Subcutaneous abdominal adipose tissue (tissue), 5 donors: ENCODE data around the gene GCGR.
A peak's percentile ranks its signal among the peaks of the same experiment; 100 is the strongest.
"Not testable (repeated sequence)": the region's sequence is repeated elsewhere in the genome, so short reads cannot be mapped to it uniquely, and the experiment has no call there.

Experiments
- H3K27ac ChIP-seq: one replicate; pipeline ENCODE4 v1.7.0; 2013; ENCODE audit warnings: low read depth, mild to moderate bottlenecking, inconsistent platforms, low read length, moderate library complexity
- H3K27me3 ChIP-seq, 5 donors: one replicate each; pipeline ENCODE4 v1.7.0; 2013; ENCODE audit warnings: low read length in 5 of 5, inconsistent platforms in 1 of 5; ENCODE audit not compliant: control insufficient read depth in 5 of 5, insufficient read depth in 4 of 5
- H3K36me3 ChIP-seq, 5 donors: one replicate each; pipeline ENCODE4 v1.7.0; 2013; ENCODE audit warnings: low read length in 5 of 5; ENCODE audit not compliant: control insufficient read depth in 5 of 5, insufficient read depth in 5 of 5
- H3K4me1 ChIP-seq, 5 donors: one replicate each; pipeline ENCODE4 v1.7.0; 2013; ENCODE audit warnings: low read length in 5 of 5, mild to moderate bottlenecking in 3 of 5, moderate library complexity in 1 of 5; ENCODE audit not compliant: control insufficient read depth in 5 of 5, insufficient read depth in 5 of 5
- H3K4me3 ChIP-seq, 5 donors: one replicate each; pipeline ENCODE4 v1.7.0; 2013; ENCODE audit warnings: low read length in 5 of 5, low read depth in 1 of 5
- H3K9ac ChIP-seq, 5 donors: one replicate each; pipeline ENCODE4 v1.7.0; 2013; ENCODE audit warnings: low read length in 5 of 5, mild to moderate bottlenecking in 4 of 5, moderate library complexity in 3 of 5
- H3K9me3 ChIP-seq, 5 donors: one replicate each; pipeline ENCODE4 v1.7.0; 2013; ENCODE audit warnings: low read length in 5 of 5; ENCODE audit not compliant: control insufficient read depth in 5 of 5
- donor health status: healthy.
- donor health status: healthy.
- donor health status: healthy.
- donor health status: healthy.
- donor health status: healthy.

The GCGR gene

GRCh38 chr17:81831957-81832607, 28.1 kb downstream of the GCGR start:
- Histone ChIP-seq H3K9ac (peak overlapping the region; percentile 26 to 93 (median 86)), H3K27me3 (no peaks in the 10 kb centered on the region), H3K9me3 (no peaks in the 10 kb centered on the region), H3K27ac (peak overlapping the region; percentile 70), H3K36me3 (peaks cover 0 to 5% (median 0%) of the 10 kb centered on the region in 5 donors), H3K4me1 (peaks cover 7 to 37% (median 31%) of the 10 kb centered on the region in 5 donors), H3K4me3 (peak overlapping the region; percentile 72 to 81 (median 77))

DNA sequence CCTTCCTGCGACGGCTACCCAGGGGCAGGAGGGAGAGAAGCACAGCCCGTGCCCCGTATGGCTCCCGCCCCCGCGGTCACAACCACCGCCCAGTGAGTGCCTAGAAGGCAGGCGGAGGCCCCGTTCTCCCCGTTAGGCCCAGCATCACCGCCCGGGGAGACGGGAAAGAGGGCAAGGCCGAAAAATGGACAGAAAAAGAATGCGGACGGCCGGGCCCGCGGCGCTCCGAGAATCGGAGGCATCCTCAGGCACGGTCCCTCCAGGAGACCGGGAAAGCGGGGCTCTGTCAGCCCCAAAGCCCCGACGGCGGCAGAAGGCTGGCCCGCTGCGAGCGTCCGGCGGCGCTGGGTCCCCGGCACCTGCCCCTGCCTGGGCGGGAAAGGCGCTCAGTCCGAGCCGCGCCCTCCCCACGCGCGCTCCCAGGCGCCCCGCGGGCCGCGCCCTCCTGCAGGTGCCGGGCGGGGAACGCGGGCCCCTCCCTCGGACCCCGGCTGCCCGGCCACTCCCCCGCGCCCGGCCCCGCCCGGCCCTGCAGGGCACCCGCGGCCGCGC, 28.7 kb downstream of the GCGR start:
- Histone ChIP-seq H3K27me3 (no peaks in the 10 kb centered on the region), H3K4me3 (peak overlapping the region; percentile 72 to 81 (median 77)), H3K9ac (peak overlapping the region in 4 of 5 donors; percentile 62 to 93 (median 88)), H3K36me3 (peaks cover 0 to 5% (median 0%) of the 10 kb centered on the region in 5 donors), H3K4me1 (peaks cover 7 to 37% (median 31%) of the 10 kb centered on the region in 5 donors), H3K9me3 (no peaks in the 10 kb centered on the region), H3K27ac (peak overlapping the region; percentile 70)

DNA sequence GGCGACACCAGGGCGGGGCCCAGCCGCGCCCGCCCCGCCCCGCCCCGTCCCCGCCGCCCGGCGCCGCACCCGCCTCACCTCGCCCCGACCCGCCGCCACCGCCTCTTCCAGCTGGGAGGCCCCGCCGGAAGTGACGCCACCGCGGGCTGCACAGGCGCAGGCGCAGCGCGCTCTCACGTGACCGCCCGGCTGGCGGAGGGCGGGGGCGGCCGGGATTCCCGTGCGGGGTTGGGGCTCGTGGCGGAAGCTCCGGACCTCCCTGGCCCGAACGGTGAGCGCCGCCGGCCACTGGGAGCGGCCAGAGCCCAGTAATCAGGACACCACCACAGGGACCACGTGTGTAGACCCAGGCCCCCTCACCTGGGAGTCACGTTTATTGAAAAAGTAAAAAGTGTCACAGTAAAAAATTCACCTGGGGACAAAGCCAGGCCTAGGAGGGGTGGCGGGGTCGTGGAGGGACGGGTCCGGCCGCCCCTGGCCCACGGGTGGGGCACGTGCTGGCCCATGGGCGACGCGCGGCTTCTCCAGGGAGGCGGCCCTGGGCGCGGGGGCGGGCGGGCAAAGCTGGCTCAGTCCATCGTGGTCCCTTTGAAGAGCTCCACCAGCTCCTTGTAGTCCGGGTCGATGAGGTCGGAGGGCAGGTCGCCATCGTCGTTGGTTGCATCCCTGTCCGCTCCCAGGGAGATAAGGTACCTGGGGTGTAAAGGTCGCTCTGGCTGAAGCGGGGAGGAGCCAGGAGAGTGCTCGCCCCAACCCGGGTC, 29.4 kb downstream of the GCGR start, which contains the start of gene MCRIP1:
TSS of gene MCRIP1 (minus strand) at position 132 of the 761 bp plus-strand sequence. CDS start 8,785 bp downstream, outside the sequence.
- no peaks in the 10 kb centered on the region for H3K27me3 ChIP-seq
- peaks cover 0 to 5% (median 0%) of the 10 kb centered on the region in 5 donors for H3K36me3 ChIP-seq
- peak within 1 kb of the TSS; percentile 26 to 93 (median 86) for H3K9ac ChIP-seq
- peak within 1 kb of the TSS; percentile 70 for H3K27ac ChIP-seq
- H3K4me1 ChIP-seq = peaks cover 7 to 34% (median 28%) of the 10 kb centered on the region in 5 donors
- peak within 1 kb of the TSS; percentile 72 to 81 (median 77) for H3K4me3 ChIP-seq
- H3K9me3 ChIP-seq = no peaks in the 10 kb centered on the region

GRCh38 chr17:81833921-81834830, 30.2 kb downstream of the GCGR start:
- no peaks in the 10 kb centered on the region for H3K9me3 ChIP-seq
- peaks cover 7 to 28% (median 25%) of the 10 kb centered on the region in 5 donors for H3K4me1 ChIP-seq
- H3K27ac ChIP-seq = peak overlapping the region; percentile 65
- H3K9ac ChIP-seq = peak overlapping the region in 4 of 5 donors; percentile 64 to 83 (median 76)
- H3K4me3 ChIP-seq = peak overlapping the region; percentile 26 to 70 (median 61)
- H3K27me3 ChIP-seq = no peaks in the 10 kb centered on the region
- peaks cover 0 to 5% (median 0%) of the 10 kb centered on the region in 5 donors for H3K36me3 ChIP-seq

DNA sequence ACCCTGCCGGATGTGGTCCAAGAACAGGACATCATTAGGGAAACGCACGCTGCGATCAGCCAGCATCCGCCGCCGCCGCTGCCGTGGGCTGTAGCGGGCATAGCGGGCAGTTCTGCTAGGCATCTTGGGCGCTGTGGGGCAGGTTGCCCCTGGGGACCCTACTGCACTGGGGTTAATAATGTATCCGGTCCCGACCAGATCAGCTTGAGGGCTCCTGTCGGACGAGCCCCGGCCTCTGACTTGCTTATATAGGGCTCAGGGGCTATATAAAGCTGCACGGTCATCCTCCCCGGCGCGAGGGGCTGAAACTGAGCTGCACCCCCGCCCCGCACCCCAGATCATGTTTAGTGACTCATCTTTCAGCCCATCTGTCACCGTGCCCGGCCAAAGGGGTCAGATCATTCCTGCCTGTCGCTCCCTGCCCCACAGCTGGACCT, 30.9 kb downstream of the GCGR start, which contains the start of gene PPP1R27:
TSS of gene PPP1R27 (minus strand) at position 220 of the 437 bp plus-strand sequence. CDS start at position 123, 97 bp downstream.
- Histone ChIP-seq H3K9ac (peak within 1 kb of the TSS in 4 of 5 donors; percentile 64 to 83 (median 76)), H3K27me3 (no peaks in the 10 kb centered on the region), H3K4me3 (peak within 1 kb of the TSS; percentile 26 to 70 (median 61)), H3K27ac (no peak within 1 kb of the TSS), H3K4me1 (peaks cover 7 to 28% (median 25%) of the 10 kb centered on the region in 5 donors), H3K36me3 (peaks cover 0 to 3% (median 0%) of the 10 kb centered on the region in 5 donors), H3K9me3 (no peaks in the 10 kb centered on the region)

- H3K4me1 ChIP-seq = peaks cover 0 to 13% (median 11%) of the 10 kb centered on the region in 5 donors
Measured at GRCh38 chr17:81837641-81838040, 33.7 kb downstream of the GCGR start.

GRCh38 chr17:81838753-81839255, 34.9 kb downstream of the GCGR start:
- H3K9ac ChIP-seq = no peak overlapping the region
- H3K4me3 ChIP-seq = no peak overlapping the region
- no peak overlapping the region for H3K27ac ChIP-seq

More at GRCh38 chr17:81837641-81838040, 33.7 kb downstream of the GCGR start:
- Histone ChIP-seq H3K9ac (no peak overlapping the region), H3K36me3 (peaks cover 0 to 4% (median 2%) of the 10 kb centered on the region in 5 donors), H3K9me3 (no peaks in the 10 kb centered on the region), H3K27me3 (no peaks in the 10 kb centered on the region), H3K27ac (no peak overlapping the region), H3K4me3 (no peak overlapping the region)

DNA sequence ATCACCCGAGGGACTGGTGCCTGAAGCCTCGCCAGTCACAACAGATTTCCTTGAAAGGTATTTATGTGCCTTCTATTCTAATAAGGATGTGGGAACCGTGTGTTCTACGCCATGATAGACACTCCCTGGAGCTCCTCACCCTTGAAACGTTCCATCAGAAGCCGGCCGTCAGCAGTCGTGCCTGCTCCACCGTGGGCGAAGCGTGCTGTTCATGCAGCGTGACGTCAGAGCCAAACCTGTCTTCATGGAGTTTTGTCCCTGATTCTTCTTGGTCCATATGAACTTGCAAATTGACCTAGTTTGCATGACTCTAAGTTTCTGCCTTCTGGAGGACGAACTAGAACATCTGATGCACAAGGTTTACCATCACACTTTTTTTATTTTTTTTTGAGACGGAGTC, 35.4 kb downstream of the GCGR start:
- no peaks in the 10 kb centered on the region for H3K9me3 ChIP-seq
- no peak overlapping the region for H3K9ac ChIP-seq
- H3K36me3 ChIP-seq = peaks cover 0 to 21% (median 18%) of the 10 kb centered on the region in 5 donors
- no peaks in the 10 kb centered on the region for H3K27me3 ChIP-seq
- no peak overlapping the region for H3K27ac ChIP-seq
- no peak overlapping the region for H3K4me3 ChIP-seq
- peaks cover 0 to 9% (median 0%) of the 10 kb centered on the region in 5 donors for H3K4me1 ChIP-seq

More at GRCh38 chr17:81838753-81839255, 34.9 kb downstream of the GCGR start:
- peaks cover 0 to 14% (median 4%) of the 10 kb centered on the region in 5 donors for H3K4me1 ChIP-seq
- no peaks in the 10 kb centered on the region for H3K9me3 ChIP-seq
- H3K27me3 ChIP-seq = no peaks in the 10 kb centered on the region
- H3K36me3 ChIP-seq = peaks cover 0 to 16% (median 13%) of the 10 kb centered on the region in 5 donors

DNA sequence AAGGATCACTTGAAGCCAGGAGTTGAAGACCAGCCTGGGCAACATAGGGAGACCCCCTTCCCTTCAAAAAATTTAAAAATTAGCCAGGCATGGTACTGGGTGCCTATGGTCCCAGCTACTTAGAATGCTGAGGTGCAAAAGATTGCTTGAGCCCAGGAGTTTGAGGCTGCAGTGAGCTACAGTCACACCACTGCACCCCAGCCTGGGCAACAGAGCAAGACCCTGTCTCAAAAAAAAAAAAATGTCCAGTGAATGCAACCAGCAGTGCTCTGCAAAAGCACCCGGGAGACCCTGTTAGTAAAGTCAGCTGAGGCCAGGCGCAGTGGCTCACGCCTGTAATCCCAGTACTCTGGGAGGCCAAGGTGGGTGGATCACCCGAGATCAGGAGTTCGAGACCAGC, 36.1 kb downstream of the GCGR start:
- not testable (repeated sequence) for H3K27ac ChIP-seq, H3K27me3 ChIP-seq, H3K9ac ChIP-seq, H3K4me3 ChIP-seq, H3K4me1 ChIP-seq, H3K9me3 ChIP-seq
- peaks cover 0 to 28% (median 26%) of the 10 kb centered on the region in 5 donors for H3K36me3 ChIP-seq
